SK-N-SH (cell line): ENCODE data around the gene MMD. TPM values are rescaled to one million over a fixed set of nuclear protein-coding genes. Genes with fewer than 3 reads are reported as not detected.

Experiments used
- CTCF ChIA-PET: fragments of 300-600, 350-600 bp; formaldehyde crosslinking; extraction: SDS; loops from one replicate; lab custom pipeline; 2021; lab: Yijun Ruan, JAX
- POLR2A ChIA-PET: fragments of 350-600 bp; sonication (Branson Sonifier 250); formaldehyde crosslinking; extraction: SDS; loops from one replicate; lab custom pipeline; 2020; ENCODE audit warnings: antibody characterized with exemption, inconsistent platforms; lab: Yijun Ruan, JAX
- DNase-seq: peaks from one replicate; pipeline ENCODE4 v3.0.0; 2012
- H2AFZ ChIP-seq: fragments of 200-600 bp; sonication (generic); 2 replicates; pipeline ENCODE4 v1.8.1; 2016; ENCODE audit warnings: antibody characterized with exemption, mild to moderate bottlenecking, low read depth
- H3F3A ChIP-seq: fragments of 200-600 bp; sonication (generic); replicated peaks from 2 replicates; pipeline ENCODE3; 2016; ENCODE audit warnings: antibody characterized with exemption, mild to moderate bottlenecking; ENCODE audit not compliant: insufficient read depth
- H3K27ac ChIP-seq, 2 experiments: fragments of 200-500 bp in 1 of 2; fragments of 200-600 bp in 1 of 2; sonication (Bioruptor generic) in 1 of 2; sonication (generic), shearing (Covaris generic) in 1 of 2; 2 replicates each; pipeline versions ENCODE4 v1.5.1 to v1.6.1; 2014 to 2016; ENCODE audit warnings: low read depth in 2 of 2, inconsistent platforms in 1 of 2, low read length in 1 of 2, mild to moderate bottlenecking in 1 of 2, mixed read lengths in 1 of 2
- H3K27me3 ChIP-seq: fragments of 200-600 bp; sonication (generic), shearing (Covaris generic); 2 replicates; pipeline ENCODE4 v1.6.1; 2016; ENCODE audit warnings: mixed run types; ENCODE audit not compliant: insufficient read depth
- H3K36me3 ChIP-seq, 2 experiments: fragments of 200-500 bp in 1 of 2; fragments of 200-600 bp in 1 of 2; sonication (Bioruptor generic) in 1 of 2; sonication (generic) in 1 of 2; replicated peaks in 1 of 2; 2 replicates each; pipeline versions ENCODE3 to v1.5.1; 2014 to 2016; ENCODE audit warnings: low read length in 1 of 2, mild to moderate bottlenecking in 1 of 2; ENCODE audit not compliant: insufficient read depth in 2 of 2, control insufficient read depth in 1 of 2
- H3K4me1 ChIP-seq, 2 experiments: fragments of 200-500 bp in 1 of 2; fragments of 200-600 bp in 1 of 2; sonication (Bioruptor generic) in 1 of 2; sonication (generic), shearing (Covaris generic) in 1 of 2; 2 replicates each; pipeline versions ENCODE4 v1.5.1 to v1.6.1; 2014 to 2016; ENCODE audit warnings: low read depth in 1 of 2, low read length in 1 of 2, mixed run types in 1 of 2; ENCODE audit not compliant: insufficient read depth in 2 of 2, control insufficient read depth in 1 of 2
- H3K4me2 ChIP-seq: fragments of 200-600 bp; sonication (generic), shearing (Covaris generic); 2 replicates; pipeline ENCODE4 v1.6.1; 2017; ENCODE audit warnings: mixed run types
- H3K4me3 ChIP-seq, 2 experiments: fragments of 200-500 bp in 1 of 2; fragments of 200-600 bp in 1 of 2; sonication (Bioruptor generic) in 1 of 2; sonication (generic), shearing (Covaris generic) in 1 of 2; 2 replicates each; pipeline versions ENCODE4 v1.5.1 to v1.8.1; 2014 to 2016; ENCODE audit warnings: low read depth in 2 of 2, inconsistent platforms in 1 of 2, low read length in 1 of 2, mild to moderate bottlenecking in 1 of 2, mixed read lengths in 1 of 2, moderate library complexity in 1 of 2
- H3K79me2 ChIP-seq: fragments of 200-600 bp; sonication (generic); 2 replicates; pipeline ENCODE4 v1.8.1; 2017; ENCODE audit warnings: mild to moderate bottlenecking; ENCODE audit not compliant: insufficient read depth
- H3K9ac ChIP-seq: fragments of 200-600 bp; sonication (generic); 2 replicates; pipeline ENCODE4 v1.6.1; 2017; ENCODE audit warnings: mixed run types
- H3K9me2 ChIP-seq: fragments of 200-600 bp; sonication (generic); 2 replicates; pipeline ENCODE4 v1.6.1; 2017; ENCODE audit warnings: mixed run types
- H3K9me3 ChIP-seq: fragments of 200-600 bp; sonication (generic); 2 replicates; pipeline ENCODE4 v1.6.1; 2017; ENCODE audit warnings: mixed run types, mild to moderate bottlenecking, moderate library complexity
- H4K20me1 ChIP-seq: fragments of 200-600 bp; sonication (generic); 2 replicates; pipeline ENCODE4 v1.6.1; 2017; ENCODE audit warnings: mild to moderate bottlenecking, mixed run types; ENCODE audit not compliant: insufficient read depth
- CHD2 ChIP-seq: fragments of 150-350 bp; IDR thresholded peaks from 2 replicates; pipeline ENCODE4 v1.6.1; 2018; ENCODE audit warnings: low read length; ENCODE audit not compliant: partially characterized antibody
- GABPA ChIP-seq: IDR thresholded peaks from 2 replicates; pipeline ENCODE4 v1.4.0; 2012; ENCODE audit warnings: low read depth, mild to moderate bottlenecking
- GATA2 ChIP-seq: sonication (generic); formaldehyde crosslinking; IDR thresholded peaks from 2 replicates; pipeline ENCODE4 v1.5.0; 2020; ENCODE audit warnings: mild to moderate bottlenecking, missing genetic modification reagents
- IRF3 ChIP-seq: fragments of 150-350 bp; IDR thresholded peaks from 2 replicates; pipeline ENCODE4 v1.6.1; 2016; ENCODE audit warnings: mild to moderate bottlenecking, low read depth, low read length
- MXI1 ChIP-seq: IDR thresholded peaks from 2 replicates; pipeline ENCODE4 v1.6.1; 2012; ENCODE audit warnings: mild to moderate bottlenecking, low read depth, low read length, improper control_type of control experiment
- NRF1 ChIP-seq: IDR thresholded peaks from 2 replicates; pipeline ENCODE4 v1.6.1; 2012; ENCODE audit warnings: low read depth, mild to moderate bottlenecking, low read length
- RCOR1 ChIP-seq: fragments of 150-350 bp; IDR thresholded peaks from 2 replicates; pipeline ENCODE4 v1.6.1; 2017; ENCODE audit warnings: antibody characterized with exemption, low read length
- SIN3A ChIP-seq: IDR thresholded peaks from 2 replicates; pipeline ENCODE4 v1.6.1; 2012; ENCODE audit warnings: low read depth, mild to moderate bottlenecking, low read length, moderate library complexity, borderline replicate concordance
- TAF1 ChIP-seq: IDR thresholded peaks from 2 replicates; pipeline ENCODE4 v1.6.1; 2012; ENCODE audit warnings: low read depth, mild to moderate bottlenecking, low read length, moderate library complexity, borderline replicate concordance
- TCF12 ChIP-seq: IDR thresholded peaks from 2 replicates; pipeline ENCODE4 v1.4.0; 2012
- TEAD4 ChIP-seq: IDR thresholded peaks from 2 replicates; pipeline ENCODE4 v1.4.0; 2012; ENCODE audit warnings: mild to moderate bottlenecking, borderline replicate concordance; ENCODE audit not compliant: insufficient read depth
- YY1 ChIP-seq: IDR thresholded peaks from 2 replicates; pipeline ENCODE4 v1.4.0; 2012; ENCODE audit warnings: low read depth, mild to moderate bottlenecking
- ZBTB33 ChIP-seq: IDR thresholded peaks from 2 replicates; pipeline ENCODE4 v1.4.0; 2012; ENCODE audit warnings: low read depth, borderline replicate concordance
- WGBS: methylation state at CpG from one replicate; pipeline ENCODE4 v1.1.6; 2017; ENCODE audit warnings: low lambda C conversion rate; 5-methylcytosine and 5-hydroxymethylcytosine counted together
- polyA plus RNA-seq, 3 experiments: library from polyadenylated mRNA; depleted of rRNA; stranded (reverse); fragments of >200 nt; gene quantifications; 2 replicates each; pipeline ENCODE4 v1.2.3, GENCODE V29; 2012
- TF ChIP-seq, protein P1 (sequence below): IDR thresholded peaks from 2 replicates; pipeline ENCODE4 v1.4.0; 2012; ENCODE audit warnings: low read depth

The MMD gene
- polyA plus RNA-seq, 1 of the 3 experiments (the other 2 are of a cell fraction) = 10.9 TPM

GRCh38 chr17:55386796-55387332, 34.8 kb downstream of the MMD start:
- no peak overlapping the region for H3K4me3 ChIP-seq
- peaks cover 0 to 14% of the 10 kb centered on the region in 2 experiments; a peak in 1 of 4 replicates for H3K4me1 ChIP-seq
- H4K20me1 ChIP-seq = no peaks in the 10 kb centered on the region
- H3K9me3 ChIP-seq = no peaks in the 10 kb centered on the region
- H2AFZ ChIP-seq = no peak overlapping the region
- no peak overlapping the region for H3K4me2 ChIP-seq
- H3K9me2 ChIP-seq = no peaks in the 10 kb centered on the region
- DNase-seq = no peak
- no peaks in the 10 kb centered on the region for H3K79me2 ChIP-seq
- no peaks in the 10 kb centered on the region for H3K36me3 ChIP-seq
- CTCF ChIA-PET = interaction anchor here (1.2 to 2.8 kb wide), 4 partner anchors 13 to 140 kb away, joined by 4 to 13 read pairs (median 6); no protein-coding TSS in a partner anchor
- no peak overlapping the region for H3K9ac ChIP-seq
- no peaks in the 10 kb centered on the region; the same call in 1 of the 2 replicates for H3K27me3 ChIP-seq
- POLR2A ChIA-PET = no interaction called here
- no peaks in the 10 kb centered on the region for H3F3A ChIP-seq
- H3K27ac ChIP-seq = no peak overlapping the region
- no peak for TF ChIP-seq RCOR1
- TF ChIP-seq CHD2 = no peak
- no peak for TF ChIP-seq ZBTB33
- no peak for TF ChIP-seq YY1
- TF ChIP-seq IRF3 = no peak
- TF ChIP-seq GABPA = no peak
- TF ChIP-seq TAF1 = no peak
- no peak for TF ChIP-seq NRF1
- no peak for TF ChIP-seq TCF12
- WGBS = 72% methylated on average over 3 of the region's 3 CpGs

DNA sequence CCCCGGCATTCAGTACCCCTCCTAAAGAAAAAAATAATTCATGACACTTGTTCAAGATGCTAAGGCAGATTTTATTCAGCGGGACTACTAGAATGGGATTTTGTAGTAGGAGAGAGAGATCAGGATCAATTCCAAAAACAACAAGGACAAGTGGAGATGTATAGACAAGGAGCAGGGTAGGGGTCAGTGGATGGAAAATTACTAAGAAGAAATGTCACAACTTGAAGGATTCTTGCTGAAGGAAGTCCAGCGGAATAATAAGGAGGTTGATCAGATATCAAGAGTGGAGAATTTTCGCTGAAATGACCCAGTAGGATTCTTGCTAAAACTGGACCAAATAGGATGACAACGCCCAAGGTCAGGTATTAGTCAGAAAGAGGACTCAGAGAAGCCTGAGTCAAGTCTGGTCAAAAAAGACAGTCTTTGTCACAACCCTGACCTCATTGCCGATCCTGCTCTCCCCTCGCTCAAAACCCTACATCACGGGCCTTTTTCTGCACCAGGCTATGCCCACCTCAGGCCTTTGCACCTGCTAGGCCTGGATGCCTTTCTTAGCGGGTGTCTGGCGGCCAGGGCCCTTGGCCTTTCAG, 36.9 kb downstream of the MMD start:
- Histone ChIP-seq H3K9me2 (no peaks in the 10 kb centered on the region), H3K27me3 (no peaks in the 10 kb centered on the region; the same call in 1 of the 2 replicates), H4K20me1 (no peaks in the 10 kb centered on the region), H3K36me3 (no peaks in the 10 kb centered on the region), H3K4me1 (peaks cover 0 to 14% of the 10 kb centered on the region in 2 experiments; a peak in 1 of 4 replicates), H3K4me2 (no peak overlapping the region), H3K4me3 (no peak overlapping the region), H3K9me3 (no peaks in the 10 kb centered on the region), H3K9ac (no peak overlapping the region), H3F3A (no peaks in the 10 kb centered on the region), H2AFZ (no peak overlapping the region), H3K27ac (no peak overlapping the region), H3K79me2 (no peaks in the 10 kb centered on the region)
- TF ChIP-seq MXI1 (no peak), TEAD4 (no peak), YY1 (no peak), GATA2 (peak; percentile 4; the same call in 1 of the 2 replicates), SIN3A (no peak)
- TF ChIP-seq, protein P1, sequence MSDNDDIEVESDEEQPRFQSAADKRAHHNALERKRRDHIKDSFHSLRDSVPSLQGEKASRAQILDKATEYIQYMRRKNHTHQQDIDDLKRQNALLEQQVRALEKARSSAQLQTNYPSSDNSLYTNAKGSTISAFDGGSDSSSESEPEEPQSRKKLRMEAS = no peak
- DNase-seq = no peak
- ChIA-PET CTCF (interaction anchor here (0.6 to 2.0 kb wide), 3 partner anchors 17 to 30 kb away, joined by 3 to 4 read pairs (median 3); no protein-coding TSS in a partner anchor), POLR2A (no interaction called here)
- 69% methylated on average over 10 of the region's 10 CpGs for WGBS
